NCI-H2081 treated with DMSO at 0.1 percent for 48 hours (cell line): Measurements from ENCODE around the gene NRK.
"Not testable (repeated sequence)": the region's sequence is repeated elsewhere in the genome, so short reads cannot be mapped to it uniquely, and the experiment has no call there.

Experiments
- DNase-seq: peaks from one replicate; lab custom pipeline; 2025; lab: John Stamatoyannopoulos, UW

Gene NRK

GRCh38 chrX:105822138-105823091 is at the start of gene NRK:
Gene NRK, plus strand, starts transcription at chrX:105822539. Its CDS starts 307 bp downstream, at chrX:105822846.
- no peak for DNase-seq

- DNase-seq = no peak
These were observed 48.5 kb upstream of the NRK start for GRCh38 chrX:105773801-105774200.

GRCh38 chrX:105775679-105776078 is 46.7 kb upstream of the NRK start:
- no peak for DNase-seq

- no peak for DNase-seq
These were observed 40.5 kb upstream of the NRK start for GRCh38 chrX:105781804-105782203.

- not testable (repeated sequence) for DNase-seq
These were observed 25.5 kb upstream of the NRK start for GRCh38 chrX:105796877-105797276.

- no peak for DNase-seq
These were observed 18.4 kb upstream of the NRK start for GRCh38 chrX:105803891-105804290.

GRCh38 chrX:105805655-105806054 is 16.7 kb upstream of the NRK start:
- DNase-seq = not testable (repeated sequence)

GRCh38 chrX:105816517-105816916 is 5.8 kb upstream of the NRK start:
- DNase-seq = no peak

- DNase-seq = no peak
These were observed 2.1 kb upstream of the NRK start for GRCh38 chrX:105820247-105820646.

- DNase-seq = no peak
These were observed 743 bp upstream of the NRK start for GRCh38 chrX:105821471-105822121.

- DNase-seq = no peak
These were observed 735 bp downstream of the NRK start for GRCh38 chrX:105823092-105823455.

GRCh38 chrX:105829011-105829410 is 6.7 kb downstream of the NRK start:
- no peak for DNase-seq

- no peak for DNase-seq
These were observed 14.9 kb downstream of the NRK start for GRCh38 chrX:105837232-105837631.

- DNase-seq = no peak
These were observed 23.3 kb downstream of the NRK start for GRCh38 chrX:105845631-105846030.

- not testable (repeated sequence) for DNase-seq
These were observed 27.8 kb downstream of the NRK start for GRCh38 chrX:105850100-105850499.

GRCh38 chrX:105865709-105866108 is 43.4 kb downstream of the NRK start:
- DNase-seq = no peak

- no peak for DNase-seq
These were observed 47.4 kb downstream of the NRK start for GRCh38 chrX:105869701-105870100.

- no peak for DNase-seq
These were observed 48.1 kb downstream of the NRK start for GRCh38 chrX:105870445-105870844.

GRCh38 chrX:105872941-105873340 is 50.6 kb downstream of the NRK start:
- no peak for DNase-seq

- DNase-seq = no peak
These were observed 52.5 kb downstream of the NRK start for GRCh38 chrX:105874790-105875189.

- DNase-seq = no peak
These were observed 54.3 kb downstream of the NRK start for GRCh38 chrX:105876658-105877057.

- no peak for DNase-seq
These were observed 58.2 kb downstream of the NRK start for GRCh38 chrX:105880491-105880890.

- DNase-seq = no peak
These were observed 60.4 kb downstream of the NRK start for GRCh38 chrX:105882581-105883275.
